Stomach smooth muscle (tissue), 2 donors: Measurements from ENCODE around the gene SLC9A4.
"Not testable (repeated sequence)": the region's sequence is repeated elsewhere in the genome, so short reads cannot be mapped to it uniquely, and the experiment has no call there.

Experiments
- H3K27ac ChIP-seq: one replicate; pipeline ENCODE4 v1.7.0; 2013; ENCODE audit warnings: mild to moderate bottlenecking, low read length, inconsistent platforms
- H3K27me3 ChIP-seq, 2 donors: one replicate each; pipeline ENCODE4 v1.7.0; 2013; ENCODE audit warnings: low read length in 2 of 2; ENCODE audit not compliant: insufficient read depth in 2 of 2, control insufficient read depth in 1 of 2
- H3K36me3 ChIP-seq, 2 donors: one replicate each; pipeline ENCODE4 v1.7.0; 2013; ENCODE audit warnings: low read length in 2 of 2; ENCODE audit not compliant: control insufficient read depth in 2 of 2, insufficient read depth in 2 of 2
- H3K4me1 ChIP-seq: one replicate; pipeline ENCODE4 v1.7.0; 2013; ENCODE audit warnings: low read length; ENCODE audit not compliant: control insufficient read depth, insufficient read depth
- H3K4me3 ChIP-seq, 2 donors: one replicate each; pipeline ENCODE4 v1.7.0; 2013; ENCODE audit warnings: low read length in 2 of 2
- H3K9ac ChIP-seq, 2 donors: one replicate each; pipeline ENCODE4 v1.7.0; 2013; ENCODE audit warnings: low read length in 2 of 2, mild to moderate bottlenecking in 1 of 2
- H3K9me3 ChIP-seq, 2 donors: one replicate each; pipeline ENCODE4 v1.7.0; 2013; ENCODE audit warnings: low read length in 2 of 2; ENCODE audit not compliant: control insufficient read depth in 2 of 2
- donor health status: healthy.
- donor health status: Pancreatic carcinoma.

SLC9A4 gene

GRCh38 chr2:102547462-102547861 lies 74.4 kb downstream of the SLC9A4 start:
- Histone ChIP-seq H3K9me3 (peaks cover 2 to 4% of the 10 kb centered on the region in 2 donors), H3K4me1 (no peaks in the 10 kb centered on the region), H3K27ac (no peak overlapping the region), H3K9ac (no peak overlapping the region), H3K36me3 (no peaks in the 10 kb centered on the region), H3K4me3 (no peak overlapping the region), H3K27me3 (no peaks in the 10 kb centered on the region)

GRCh38 chr2:102549027-102549426 lies 76.0 kb downstream of the SLC9A4 start:
- no peaks in the 10 kb centered on the region for H3K4me1 ChIP-seq
- H3K4me3 ChIP-seq: no peak overlapping the region
- no peaks in the 10 kb centered on the region for H3K36me3 ChIP-seq
- peaks cover 2 to 4% of the 10 kb centered on the region in 2 donors for H3K9me3 ChIP-seq
- no peak overlapping the region for H3K9ac ChIP-seq
- H3K27me3 ChIP-seq: no peaks in the 10 kb centered on the region
- no peak overlapping the region for H3K27ac ChIP-seq

GRCh38 chr2:102550151-102550550 lies 77.1 kb downstream of the SLC9A4 start:
- H3K4me1 ChIP-seq: no peaks in the 10 kb centered on the region
- no peaks in the 10 kb centered on the region for H3K27me3 ChIP-seq
- no peak overlapping the region for H3K9ac ChIP-seq
- H3K9me3 ChIP-seq: peaks cover 2 to 4% of the 10 kb centered on the region in 2 donors
- H3K4me3 ChIP-seq: no peak overlapping the region
- H3K36me3 ChIP-seq: no peaks in the 10 kb centered on the region
- H3K27ac ChIP-seq: no peak overlapping the region

GRCh38 chr2:102551329-102552096 lies 78.5 kb downstream of the SLC9A4 start:
- H3K9ac ChIP-seq: no peak overlapping the region
- no peaks in the 10 kb centered on the region for H3K27me3 ChIP-seq
- H3K4me3 ChIP-seq: no peak overlapping the region
- H3K4me1 ChIP-seq: no peaks in the 10 kb centered on the region
- no peaks in the 10 kb centered on the region for H3K36me3 ChIP-seq
- H3K27ac ChIP-seq: no peak overlapping the region
- peaks cover 2 to 4% of the 10 kb centered on the region in 2 donors for H3K9me3 ChIP-seq

GRCh38 chr2:102553601-102554000 lies 80.6 kb downstream of the SLC9A4 start:
- Histone ChIP-seq H3K9me3 (peaks cover 2 to 4% of the 10 kb centered on the region in 2 donors), H3K27ac (no peak overlapping the region), H3K27me3 (no peaks in the 10 kb centered on the region), H3K9ac (no peak overlapping the region), H3K36me3 (no peaks in the 10 kb centered on the region), H3K4me1 (no peaks in the 10 kb centered on the region), H3K4me3 (no peak overlapping the region)

- H3K27me3 ChIP-seq: no peaks in the 10 kb centered on the region
- H3K27ac ChIP-seq: no peak overlapping the region
- no peak overlapping the region for H3K9ac ChIP-seq
- no peak overlapping the region for H3K4me3 ChIP-seq
- H3K36me3 ChIP-seq: no peaks in the 10 kb centered on the region
- H3K9me3 ChIP-seq: no peaks in the 10 kb centered on the region
- no peaks in the 10 kb centered on the region for H3K4me1 ChIP-seq
These were observed 85.4 kb downstream of the SLC9A4 start for GRCh38 chr2:102558463-102558862.

GRCh38 chr2:102562542-102562941 lies 89.5 kb downstream of the SLC9A4 start:
- H3K27me3 ChIP-seq, H3K4me1 ChIP-seq, H3K27ac ChIP-seq, H3K4me3 ChIP-seq, H3K9ac ChIP-seq, H3K9me3 ChIP-seq, H3K36me3 ChIP-seq: not testable (repeated sequence)

GRCh38 chr2:102575888-102576287 lies 102.9 kb downstream of the SLC9A4 start:
- H3K27me3 ChIP-seq: no peaks in the 10 kb centered on the region
- no peaks in the 10 kb centered on the region for H3K36me3 ChIP-seq

GRCh38 chr2:102578376-102578775 lies 105.3 kb downstream of the SLC9A4 start:
- Histone ChIP-seq H3K27ac (no peak overlapping the region), H3K9me3 (no peaks in the 10 kb centered on the region), H3K4me1 (no peaks in the 10 kb centered on the region), H3K9ac (no peak overlapping the region), H3K4me3 (no peak overlapping the region), H3K36me3 (no peaks in the 10 kb centered on the region), H3K27me3 (no peaks in the 10 kb centered on the region)

More at GRCh38 chr2:102575888-102576287, 102.9 kb downstream of the SLC9A4 start:
- H3K4me1 ChIP-seq: no peaks in the 10 kb centered on the region
- no peak overlapping the region for H3K27ac ChIP-seq
- no peak overlapping the region for H3K9ac ChIP-seq
- no peaks in the 10 kb centered on the region for H3K9me3 ChIP-seq
- H3K4me3 ChIP-seq: no peak overlapping the region

- Histone ChIP-seq H3K4me3 (no peak overlapping the region), H3K36me3 (no peaks in the 10 kb centered on the region), H3K4me1 (no peaks in the 10 kb centered on the region), H3K9ac (no peak overlapping the region), H3K27ac (no peak overlapping the region), H3K27me3 (no peaks in the 10 kb centered on the region), H3K9me3 (no peaks in the 10 kb centered on the region)
These were observed 108.9 kb downstream of the SLC9A4 start for GRCh38 chr2:102581911-102582310.

GRCh38 chr2:102582845-102583244 lies 109.8 kb downstream of the SLC9A4 start:
- no peaks in the 10 kb centered on the region for H3K9me3 ChIP-seq
- H3K4me1 ChIP-seq: no peaks in the 10 kb centered on the region
- H3K9ac ChIP-seq: no peak overlapping the region
- no peaks in the 10 kb centered on the region for H3K36me3 ChIP-seq
- H3K4me3 ChIP-seq: no peak overlapping the region
- no peak overlapping the region for H3K27ac ChIP-seq
- no peaks in the 10 kb centered on the region for H3K27me3 ChIP-seq
